Endothelial cell (in vitro differentiated cells): ENCODE results near the gene IRF7. TPM values are rescaled to one million over a fixed set of nuclear protein-coding genes. Genes with fewer than 3 reads are reported as not detected.

Experiments
- DNase-seq: peaks from one replicate; pipeline ENCODE4 v3.0.0; 2021; ENCODE audit warnings: low spot score
- H3K27ac Mint-ChIP-seq: one replicate; pipeline ENCODE4 v1.8.0; 2021; ENCODE audit warnings: mixed read lengths, inconsistent platforms; ENCODE audit not compliant: unreplicated experiment
- H3K27me3 Mint-ChIP-seq: one replicate; pipeline ENCODE4 v1.8.0; 2021; ENCODE audit warnings: mild to moderate bottlenecking, moderate library complexity, mixed read lengths, inconsistent platforms; ENCODE audit not compliant: unreplicated experiment
- H3K36me3 Mint-ChIP-seq: one replicate; pipeline ENCODE4 v1.8.0; 2021; ENCODE audit warnings: mild to moderate bottlenecking, low read depth, mixed read lengths, inconsistent platforms; ENCODE audit not compliant: unreplicated experiment
- H3K4me1 Mint-ChIP-seq: one replicate; pipeline ENCODE4 v1.8.0; 2021; ENCODE audit warnings: mild to moderate bottlenecking, mixed read lengths, inconsistent platforms; ENCODE audit not compliant: unreplicated experiment
- H3K4me3 Mint-ChIP-seq: one replicate; pipeline ENCODE4 v1.8.0; 2021; ENCODE audit warnings: mild to moderate bottlenecking, mixed read lengths, inconsistent platforms; ENCODE audit not compliant: unreplicated experiment
- H3K9me3 Mint-ChIP-seq: one replicate; pipeline ENCODE4 v1.8.0; 2021; ENCODE audit warnings: mixed read lengths, inconsistent platforms; ENCODE audit not compliant: unreplicated experiment
- total RNA-seq: library from RNA; stranded (reverse); fragmentation: NEBNext Ultra II Directional; extraction: Animal tissue kit (Norgen Biotek cat#: 25700); gene quantifications from one replicate; pipeline ENCODE4 v1.2.1, GENCODE V29; 2021; ENCODE audit not compliant: unreplicated experiment
- TF ChIP-seq, protein P1 (sequence below): fragments of 200-600 bp; sonication (generic); IDR thresholded peaks from one replicate; pipeline ENCODE4 v1.5.0; 2021; ENCODE audit warnings: antibody characterized with exemption; ENCODE audit not compliant: unreplicated experiment

The IRF7 gene
- total RNA-seq, 1 donor from 2014 or later: 11.6 TPM

DNA sequence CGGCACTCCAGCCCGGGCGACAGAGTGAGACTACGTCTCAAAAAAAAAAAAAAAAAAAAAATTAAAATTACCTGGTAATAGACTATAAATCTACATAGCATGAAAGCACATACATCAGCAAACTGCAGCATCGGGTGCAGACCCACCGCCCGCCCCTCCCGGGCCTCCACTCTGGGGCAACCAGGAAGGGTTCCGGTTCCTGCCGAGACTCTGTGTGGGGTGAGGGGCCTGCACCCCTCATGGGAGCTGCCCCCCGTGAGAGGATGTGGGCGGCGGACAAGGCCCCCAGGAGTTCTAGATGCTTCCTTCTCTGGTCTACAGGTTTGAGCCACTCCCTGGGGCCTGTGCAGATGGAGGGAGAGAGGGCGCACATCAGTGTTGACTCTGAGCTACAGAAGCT, 30.5 kb upstream of the IRF7 start:
- TF ChIP-seq, protein P1, sequence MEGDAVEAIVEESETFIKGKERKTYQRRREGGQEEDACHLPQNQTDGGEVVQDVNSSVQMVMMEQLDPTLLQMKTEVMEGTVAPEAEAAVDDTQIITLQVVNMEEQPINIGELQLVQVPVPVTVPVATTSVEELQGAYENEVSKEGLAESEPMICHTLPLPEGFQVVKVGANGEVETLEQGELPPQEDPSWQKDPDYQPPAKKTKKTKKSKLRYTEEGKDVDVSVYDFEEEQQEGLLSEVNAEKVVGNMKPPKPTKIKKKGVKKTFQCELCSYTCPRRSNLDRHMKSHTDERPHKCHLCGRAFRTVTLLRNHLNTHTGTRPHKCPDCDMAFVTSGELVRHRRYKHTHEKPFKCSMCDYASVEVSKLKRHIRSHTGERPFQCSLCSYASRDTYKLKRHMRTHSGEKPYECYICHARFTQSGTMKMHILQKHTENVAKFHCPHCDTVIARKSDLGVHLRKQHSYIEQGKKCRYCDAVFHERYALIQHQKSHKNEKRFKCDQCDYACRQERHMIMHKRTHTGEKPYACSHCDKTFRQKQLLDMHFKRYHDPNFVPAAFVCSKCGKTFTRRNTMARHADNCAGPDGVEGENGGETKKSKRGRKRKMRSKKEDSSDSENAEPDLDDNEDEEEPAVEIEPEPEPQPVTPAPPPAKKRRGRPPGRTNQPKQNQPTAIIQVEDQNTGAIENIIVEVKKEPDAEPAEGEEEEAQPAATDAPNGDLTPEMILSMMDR: no peak

DNA sequence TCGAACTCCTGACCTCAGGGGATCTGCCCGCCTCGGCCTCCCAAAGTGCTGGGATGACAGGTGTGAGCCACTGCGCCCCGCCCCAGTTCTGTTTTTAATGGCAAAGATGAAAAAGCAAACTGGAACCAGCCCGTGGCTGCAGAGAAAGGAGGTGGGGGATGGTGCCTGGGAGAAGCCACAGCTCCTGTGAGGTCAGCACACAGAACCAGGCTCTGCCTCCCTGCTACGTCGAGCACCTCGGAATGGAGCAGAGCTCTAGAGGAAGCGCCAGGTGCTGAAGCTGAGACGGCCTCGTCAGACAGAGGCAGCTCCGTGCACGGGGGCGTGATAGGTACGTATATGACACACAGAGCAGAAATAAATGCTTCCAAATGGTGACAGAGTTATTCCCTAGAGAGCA, 29.8 kb upstream of the IRF7 start:
- no peak overlapping the region for H3K27ac Mint-ChIP-seq
- peaks cover 7% of the 10 kb centered on the region for H3K36me3 Mint-ChIP-seq
- TF ChIP-seq, protein P1: no peak
- no peak overlapping the region for H3K4me3 Mint-ChIP-seq
- no peak for DNase-seq
- peaks cover 3% of the 10 kb centered on the region for H3K4me1 Mint-ChIP-seq
- H3K27me3 Mint-ChIP-seq: peaks cover 15% of the 10 kb centered on the region
- H3K9me3 Mint-ChIP-seq: no peaks in the 10 kb centered on the region

More for the DNA sequence above, 30.5 kb upstream of the IRF7 start:
- Mint-ChIP-seq H3K9me3 (no peaks in the 10 kb centered on the region), H3K4me1 (peaks cover 3% of the 10 kb centered on the region), H3K4me3 (no peak overlapping the region), H3K27me3 (peaks cover 15% of the 10 kb centered on the region), H3K36me3 (peaks cover 8% of the 10 kb centered on the region), H3K27ac (no peak overlapping the region)
- DNase-seq: no peak

DNA sequence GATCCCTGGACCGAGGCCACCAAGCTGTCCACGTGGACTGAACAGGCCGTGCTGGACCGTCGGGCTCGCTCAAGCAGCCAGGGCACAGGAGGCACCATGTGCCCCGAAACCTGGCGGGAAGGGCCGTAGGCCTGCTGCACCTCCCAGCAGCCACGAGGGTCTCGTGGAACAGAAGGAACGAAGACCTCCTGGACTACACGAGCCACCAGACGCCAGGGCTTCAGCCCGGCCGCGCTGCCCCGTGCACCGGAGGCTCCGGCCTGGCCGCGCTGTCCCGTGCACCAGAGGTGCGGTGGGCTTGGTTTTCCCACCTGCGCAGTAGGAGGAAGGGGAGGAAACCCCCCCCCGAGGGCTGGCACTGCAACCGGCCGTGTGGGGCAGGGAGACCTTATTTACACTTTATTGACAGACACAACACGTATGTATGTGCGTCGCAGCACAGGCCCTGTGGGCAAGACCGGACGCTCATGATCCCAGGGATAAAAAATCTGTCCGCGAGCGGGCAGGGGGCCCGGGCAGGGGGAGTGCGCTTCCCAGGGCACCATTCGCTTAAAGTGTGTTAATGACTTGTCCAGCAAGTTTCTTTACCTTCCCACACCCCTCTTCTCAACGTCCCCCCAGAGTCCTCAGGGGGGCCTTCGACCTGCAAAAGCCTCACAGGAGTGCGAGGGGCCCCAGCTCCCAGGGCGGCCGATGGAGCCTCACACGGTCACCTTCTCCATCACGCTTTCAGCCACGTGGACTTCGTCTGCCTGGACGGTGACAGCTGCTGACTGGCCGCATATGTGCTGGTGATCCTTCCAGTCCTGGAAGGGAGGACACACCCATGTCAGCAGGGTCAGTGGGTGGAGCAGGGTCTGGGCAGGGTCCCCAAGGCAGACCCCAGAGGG, 28.3 kb upstream of the IRF7 start:
- H3K27ac Mint-ChIP-seq: no peak overlapping the region
- peaks cover 6% of the 10 kb centered on the region for H3K4me1 Mint-ChIP-seq
- TF ChIP-seq, protein P1: no peak
- DNase-seq: no peak
- peaks cover 14% of the 10 kb centered on the region for H3K27me3 Mint-ChIP-seq
- H3K4me3 Mint-ChIP-seq: no peak overlapping the region
- no peaks in the 10 kb centered on the region for H3K9me3 Mint-ChIP-seq
- peaks cover 7% of the 10 kb centered on the region for H3K36me3 Mint-ChIP-seq

DNA sequence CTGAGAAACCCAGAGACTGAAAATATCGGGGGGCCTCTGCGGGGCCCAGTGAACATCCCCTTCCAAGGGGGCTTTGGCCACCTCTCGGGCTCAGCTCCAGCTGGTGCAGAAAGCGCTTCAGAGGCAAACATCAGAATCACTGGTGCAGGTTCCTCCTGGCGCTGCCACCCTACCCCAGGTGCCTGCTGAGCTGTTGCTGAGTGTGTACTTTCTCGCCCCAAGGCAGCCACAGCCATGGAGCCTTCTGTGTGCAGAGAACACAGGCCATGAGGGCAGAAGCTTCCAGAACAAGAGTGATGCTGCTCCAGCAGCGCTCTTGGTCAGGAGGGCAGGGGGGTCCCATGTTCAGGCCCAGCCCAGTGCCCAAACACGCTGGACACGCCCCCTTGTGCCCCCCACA, 27.6 kb upstream of the IRF7 start:
- Mint-ChIP-seq H3K36me3 (peaks cover 4% of the 10 kb centered on the region), H3K4me1 (peaks cover 6% of the 10 kb centered on the region), H3K4me3 (no peak overlapping the region), H3K27ac (no peak overlapping the region), H3K9me3 (no peaks in the 10 kb centered on the region), H3K27me3 (peaks cover 21% of the 10 kb centered on the region)
- DNase-seq: no peak
- TF ChIP-seq, protein P1: no peak

DNA sequence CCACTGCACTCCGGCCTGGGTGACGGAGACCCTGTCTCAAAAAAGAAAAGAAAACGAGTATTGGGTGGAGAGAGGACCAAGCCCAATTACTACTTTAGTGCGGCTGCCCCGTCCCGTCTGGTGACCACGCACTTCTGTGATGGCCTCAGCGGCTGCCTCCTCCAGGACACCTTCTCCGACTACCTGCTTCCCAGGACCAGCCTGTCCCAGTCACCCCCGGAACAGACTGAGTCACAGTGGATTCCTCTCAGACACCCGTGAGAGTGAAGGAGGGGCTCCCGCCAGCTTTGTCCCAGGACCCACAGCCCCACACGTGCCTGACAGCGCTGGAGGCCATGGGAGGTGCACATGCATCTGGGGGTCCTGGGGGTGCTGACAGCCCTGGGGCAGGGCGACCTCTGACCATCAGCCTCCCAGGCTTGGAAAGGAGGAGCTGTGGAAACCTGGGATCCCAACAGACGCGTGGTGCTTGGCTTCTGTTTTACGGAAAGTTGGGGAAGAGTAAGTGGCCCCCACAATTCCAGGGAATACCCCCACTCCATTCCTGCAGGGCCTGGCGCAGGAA, 26.1 kb upstream of the IRF7 start:
- no peak for DNase-seq
- TF ChIP-seq, protein P1: no peak
- Mint-ChIP-seq H3K4me1 (peaks cover 6% of the 10 kb centered on the region), H3K9me3 (no peaks in the 10 kb centered on the region), H3K4me3 (no peak overlapping the region), H3K36me3 (peaks cover 4% of the 10 kb centered on the region), H3K27me3 (peaks cover 28% of the 10 kb centered on the region), H3K27ac (no peak overlapping the region)
